ENCODE measurements around the gene FBRS.
A peak's percentile ranks its signal among the peaks of the same experiment; 100 is the strongest.
"Not testable (repeated sequence)": the region's sequence is repeated elsewhere in the genome, so short reads cannot be mapped to it uniquely, and the experiment has no call there.

The FBRS gene

GRCh38 chr16:30664616-30665109, 6.4 kb downstream of the FBRS start:
- DNase-seq = no peak

- no peak for DNase-seq
These were observed 7.1 kb downstream of the FBRS start for GRCh38 chr16:30665155-30665829.

- no peak for DNase-seq
These were observed 7.6 kb downstream of the FBRS start for GRCh38 chr16:30665830-30666190.

DNA sequence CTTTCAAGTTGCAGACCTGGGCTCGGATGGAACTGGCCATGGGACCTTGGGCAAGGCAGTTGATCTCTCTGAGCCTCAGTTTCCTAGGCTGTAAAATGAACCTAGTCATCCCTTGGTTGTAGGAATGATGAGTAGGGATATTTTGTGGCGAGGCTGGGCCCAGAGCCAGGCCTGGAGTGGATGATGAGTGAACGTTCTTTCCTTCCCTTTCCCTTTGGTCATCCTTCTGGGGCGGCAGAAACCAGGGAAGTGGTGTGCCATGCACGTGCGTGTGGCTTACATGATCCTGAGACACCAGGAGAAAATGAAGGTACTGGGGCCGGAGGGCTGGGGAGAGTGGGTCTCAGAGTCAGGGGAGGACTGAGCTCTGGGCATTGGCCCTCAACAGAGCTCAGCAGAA, 8.4 kb downstream of the FBRS start:
- no peak for DNase-seq

DNA sequence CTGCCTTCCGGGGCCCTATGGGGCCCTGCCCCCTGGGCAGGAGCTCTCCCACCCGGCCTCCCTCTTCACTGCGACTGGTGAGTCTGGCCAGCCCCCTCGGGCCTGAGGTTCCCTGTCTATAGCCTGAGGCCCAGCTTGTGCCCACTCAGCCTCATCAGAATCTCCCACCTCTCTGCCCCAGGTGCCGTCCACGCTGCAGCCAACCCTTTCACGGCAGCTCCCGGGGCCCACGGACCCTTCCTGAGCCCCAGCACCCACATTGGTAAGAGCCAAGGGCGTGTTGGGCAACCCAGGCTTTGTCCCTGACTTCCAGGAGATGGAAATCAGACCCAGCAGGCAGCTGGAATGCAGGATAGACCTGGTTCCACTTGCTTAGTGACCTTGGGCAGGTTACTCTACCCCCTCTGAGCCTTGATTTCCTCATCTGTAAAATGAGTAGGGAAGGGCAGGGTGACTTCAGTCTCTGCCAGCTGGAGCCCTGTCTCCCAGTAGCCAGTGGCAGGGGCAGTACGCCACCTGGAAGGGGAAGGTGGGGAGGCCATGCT, 9.2 kb downstream of the FBRS start:
- no peak for DNase-seq

DNA sequence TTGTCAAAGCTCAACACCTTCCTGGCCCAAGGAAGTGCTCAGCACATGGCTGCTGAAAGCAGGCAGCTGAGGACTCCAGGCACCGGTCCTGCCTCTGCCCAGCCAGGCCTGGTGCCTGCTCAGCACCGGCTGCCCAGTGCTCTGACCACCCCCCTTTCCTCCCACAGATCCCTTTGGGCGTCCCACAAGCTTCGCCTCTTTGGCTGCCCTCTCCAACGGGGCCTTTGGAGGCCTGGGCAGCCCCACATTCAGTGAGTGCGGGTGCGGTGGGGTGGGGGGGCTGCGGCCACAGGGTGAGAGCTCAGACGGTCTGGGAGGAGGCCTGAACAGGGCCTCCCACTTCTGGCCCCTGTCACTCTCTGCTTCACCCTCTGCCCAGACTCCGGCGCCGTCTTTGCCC, 10.2 kb downstream of the FBRS start:
- DNase-seq = no peak

DNA sequence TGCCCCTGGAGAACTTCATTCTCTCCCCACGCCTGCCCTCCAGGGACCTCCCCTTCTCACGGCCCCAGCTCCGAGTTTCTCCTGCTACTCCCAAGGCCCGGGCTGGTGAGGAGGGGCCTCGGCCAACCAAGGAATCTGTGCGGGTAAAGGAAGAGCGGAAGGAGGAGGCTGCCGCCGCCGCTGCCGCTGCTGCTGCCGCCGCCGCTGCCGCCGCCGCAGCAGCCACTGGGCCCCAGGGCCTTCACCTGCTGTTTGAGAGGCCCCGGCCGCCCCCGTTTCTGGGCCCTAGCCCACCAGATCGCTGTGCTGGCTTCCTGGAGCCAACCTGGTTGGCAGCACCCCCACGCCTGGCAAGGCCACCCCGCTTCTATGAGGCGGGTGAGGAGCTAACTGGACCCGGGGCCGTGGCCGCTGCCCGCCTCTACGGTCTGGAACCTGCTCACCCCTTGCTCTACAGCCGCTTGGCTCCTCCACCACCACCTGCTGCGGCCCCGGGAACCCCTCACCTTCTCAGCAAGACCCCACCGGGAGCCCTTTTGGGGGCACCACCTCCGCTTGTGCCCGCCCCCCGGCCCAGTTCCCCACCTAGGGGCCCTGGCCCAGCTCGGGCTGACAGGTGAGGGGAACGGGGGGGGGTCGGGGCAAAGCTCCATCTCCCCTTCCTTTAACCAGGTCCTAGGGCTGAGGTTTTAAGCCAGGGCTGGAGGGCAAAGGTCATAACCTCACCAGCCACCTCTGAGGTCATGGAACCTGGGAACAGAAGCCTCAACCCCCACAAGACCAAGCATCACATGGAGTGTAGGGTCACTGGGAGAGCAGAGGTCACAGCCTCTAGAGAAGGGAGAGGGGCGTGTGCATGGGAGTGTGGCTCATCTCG, 11.0 kb downstream of the FBRS start:
- DNase-seq = no peak

DNA sequence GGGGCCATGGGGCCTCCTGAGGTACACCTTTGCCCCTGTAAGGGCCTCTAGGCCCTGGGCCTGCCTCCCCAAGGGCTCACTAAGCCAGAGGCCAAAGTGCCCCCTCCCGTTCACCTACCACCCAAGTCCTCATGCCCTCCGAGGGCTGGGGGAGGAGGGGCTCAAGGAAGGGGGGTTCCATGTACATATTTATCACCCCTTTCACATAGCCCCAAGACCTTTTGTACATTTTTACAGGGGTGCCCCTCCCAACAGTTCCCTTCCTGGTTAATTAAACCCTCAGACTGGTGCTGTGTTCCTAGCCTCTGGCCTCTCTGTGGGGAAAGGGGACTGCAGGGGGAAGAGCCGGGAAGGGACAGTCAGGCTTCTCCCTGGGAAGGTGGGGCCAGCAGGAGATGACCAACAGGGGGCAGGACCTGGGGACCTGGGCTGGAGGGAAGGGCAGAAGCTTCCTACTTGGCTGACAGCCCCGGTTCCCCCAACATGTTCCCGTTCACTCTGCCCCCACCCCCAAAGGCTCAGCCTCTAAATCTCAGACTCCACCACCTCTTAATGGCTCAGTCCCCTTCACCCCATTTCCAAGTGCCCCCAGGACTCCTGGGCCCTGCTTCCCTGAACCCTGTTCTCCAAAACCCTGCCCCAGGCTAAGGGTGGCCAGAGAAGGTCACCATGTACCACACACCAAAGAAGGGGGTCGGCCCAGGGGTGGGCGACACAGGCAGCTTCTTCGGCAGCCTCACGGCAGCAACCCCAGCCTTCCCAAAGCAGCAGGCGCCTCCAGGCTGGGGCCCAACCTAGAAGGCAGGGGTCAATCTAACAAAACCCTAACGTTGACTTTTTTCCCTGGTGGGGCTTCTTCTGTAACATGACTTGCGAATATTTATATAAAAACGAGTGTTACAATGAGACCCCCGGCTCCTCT, 11.9 kb downstream of the FBRS start:
- no peak for DNase-seq

DNA sequence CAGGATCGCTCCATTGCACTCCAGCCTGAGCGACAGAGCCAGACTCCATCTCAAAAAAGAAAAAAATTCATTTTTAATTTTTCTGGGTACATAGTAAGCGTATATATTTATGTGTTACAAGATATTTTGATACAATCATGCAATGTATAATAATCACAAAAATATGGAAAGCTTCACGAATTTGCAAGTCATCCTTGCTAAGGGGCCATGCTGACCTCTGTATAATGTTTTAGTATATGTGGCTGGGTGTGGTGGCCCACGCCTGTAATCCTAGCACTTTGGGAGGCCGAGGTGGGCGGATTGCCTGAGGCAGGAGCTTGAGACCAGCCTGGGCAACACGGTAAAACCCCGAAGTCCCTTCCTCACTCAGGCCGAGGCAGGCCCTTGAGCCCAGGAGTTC, 16.9 kb downstream of the FBRS start:
- no peak for DNase-seq

- no peak for DNase-seq
These were observed 19.8 kb downstream of the FBRS start for GRCh38 chr16:30677931-30678585.

DNA sequence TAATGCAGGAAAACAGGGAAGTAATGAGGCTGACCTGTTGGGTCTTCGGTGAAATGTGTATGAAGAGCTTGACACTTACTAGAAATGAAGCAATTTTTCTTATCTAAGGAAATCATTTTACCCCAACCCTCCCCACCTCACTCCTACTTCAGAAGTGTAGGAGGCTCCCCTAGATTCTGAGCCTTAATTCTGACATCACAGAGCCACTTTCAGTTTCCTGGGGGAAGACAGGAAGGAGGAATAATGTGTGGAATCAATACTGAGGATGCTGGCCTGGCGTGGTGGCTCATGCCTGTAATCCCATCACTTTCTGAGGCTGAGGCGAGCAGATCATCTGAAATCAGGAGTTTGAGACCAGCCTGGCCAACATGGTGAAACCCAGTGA, 20.3 kb downstream of the FBRS start:
- DNase-seq = no peak

DNA sequence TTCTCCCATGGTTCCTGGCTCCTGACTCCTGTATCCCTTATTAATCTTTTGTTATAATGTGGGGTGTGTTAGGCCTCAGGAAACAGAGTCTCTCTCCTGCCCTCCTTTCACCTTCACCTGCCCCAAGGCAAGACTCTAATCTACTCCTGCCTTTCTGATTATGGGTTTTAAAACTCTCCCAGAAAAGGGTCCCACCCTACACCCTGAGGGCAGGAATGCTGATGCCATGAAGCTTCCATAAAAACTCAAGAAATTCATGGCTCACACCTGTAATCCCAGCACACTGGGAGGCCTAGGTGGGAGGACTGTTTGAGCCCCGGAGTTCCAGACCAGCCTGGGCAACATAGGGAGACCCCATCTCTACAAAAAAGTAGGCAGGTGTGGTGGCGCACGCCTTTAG, 22.1 kb downstream of the FBRS start:
- no peak for DNase-seq

GRCh38 chr16:30688701-30689100, 30.5 kb downstream of the FBRS start:
- no peak for DNase-seq

DNA sequence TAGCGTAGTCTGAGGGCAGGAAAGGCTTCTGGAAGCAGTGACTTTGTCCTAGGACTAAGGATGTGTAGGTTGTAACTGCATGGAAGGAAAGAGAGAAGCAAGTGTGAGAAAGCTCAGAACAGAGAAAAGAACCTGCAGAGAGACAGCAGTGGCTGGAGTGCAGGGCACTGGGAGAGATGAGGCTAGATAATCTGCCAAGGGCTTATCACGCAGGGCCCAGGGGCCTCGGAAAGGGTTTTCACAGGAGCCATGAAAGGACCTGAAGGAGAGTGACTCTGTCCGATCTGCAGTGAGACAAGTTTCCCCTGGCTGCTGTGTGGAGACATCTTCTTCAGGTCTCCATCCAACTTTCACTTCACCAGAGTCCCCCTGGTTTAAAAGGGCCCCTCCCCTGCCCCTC, 33.7 kb downstream of the FBRS start:
- no peak for DNase-seq

DNA sequence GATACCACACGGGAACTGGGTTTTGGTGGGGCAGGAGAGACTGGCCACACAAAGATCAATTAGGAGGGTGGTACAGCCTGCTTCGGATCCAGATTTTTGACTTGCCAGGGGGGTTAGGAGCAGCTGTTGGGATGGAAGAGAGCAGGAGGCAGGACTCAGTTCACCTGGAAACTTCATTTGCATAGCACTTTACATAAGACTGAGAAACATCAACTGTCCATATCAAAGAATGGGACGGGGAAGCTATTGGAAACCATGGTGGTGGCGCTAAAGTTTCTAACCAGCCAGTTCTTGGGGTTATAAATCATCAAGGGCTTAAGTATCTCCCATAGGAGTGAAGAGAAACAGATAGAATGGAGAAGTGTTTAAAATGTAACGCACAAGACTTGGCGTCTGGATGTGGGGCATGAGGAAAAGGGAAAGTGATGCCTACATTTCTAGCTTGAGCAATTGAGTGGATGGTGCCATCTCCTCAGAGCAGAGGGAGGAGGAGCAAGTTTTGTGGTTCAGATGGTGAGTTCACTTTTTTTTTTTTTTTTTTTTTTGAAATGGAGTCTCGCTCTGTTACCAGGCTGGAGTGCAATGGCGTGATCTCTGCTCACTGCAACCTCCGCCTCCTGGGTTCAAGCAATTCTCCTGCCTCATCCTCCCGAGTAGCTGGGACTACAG, 34.3 kb downstream of the FBRS start:
- DNase-seq = no peak

DNA sequence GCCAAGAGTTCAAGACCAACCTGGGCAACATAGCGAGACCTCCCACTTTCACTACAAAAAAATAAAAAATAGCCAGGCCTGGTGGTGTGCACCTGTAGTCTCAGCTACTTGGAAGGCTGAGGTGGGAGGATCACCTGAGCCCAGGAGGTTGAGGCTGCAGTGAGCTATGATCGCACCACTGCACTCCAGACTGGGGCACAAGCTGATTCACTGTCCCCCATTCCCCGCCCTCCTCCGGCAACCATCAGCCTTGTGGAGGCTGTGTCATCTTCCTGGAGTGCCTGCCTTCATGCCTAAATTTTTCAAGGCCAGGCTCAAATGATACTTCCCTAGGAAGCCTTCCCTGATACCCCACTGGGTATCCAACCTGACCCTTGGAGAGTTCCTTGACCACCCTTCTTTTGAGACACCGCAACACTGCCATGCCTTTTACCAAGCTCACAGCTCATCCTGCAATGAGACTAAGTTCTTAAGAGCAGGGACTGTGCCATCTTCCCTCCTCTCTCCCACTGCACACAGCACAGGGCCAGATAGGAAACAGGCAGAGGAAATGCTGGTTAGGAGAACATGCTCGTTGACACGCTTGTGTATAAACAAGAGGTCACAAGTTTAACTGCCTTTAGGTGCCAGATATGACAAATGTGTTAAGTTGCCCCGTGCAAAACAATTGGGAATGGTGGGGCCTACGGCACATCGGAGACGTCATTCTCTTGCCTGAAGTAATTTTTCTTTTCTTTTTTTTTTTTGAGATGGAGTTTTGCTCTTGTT, 36.9 kb downstream of the FBRS start:
- no peak for DNase-seq

DNA sequence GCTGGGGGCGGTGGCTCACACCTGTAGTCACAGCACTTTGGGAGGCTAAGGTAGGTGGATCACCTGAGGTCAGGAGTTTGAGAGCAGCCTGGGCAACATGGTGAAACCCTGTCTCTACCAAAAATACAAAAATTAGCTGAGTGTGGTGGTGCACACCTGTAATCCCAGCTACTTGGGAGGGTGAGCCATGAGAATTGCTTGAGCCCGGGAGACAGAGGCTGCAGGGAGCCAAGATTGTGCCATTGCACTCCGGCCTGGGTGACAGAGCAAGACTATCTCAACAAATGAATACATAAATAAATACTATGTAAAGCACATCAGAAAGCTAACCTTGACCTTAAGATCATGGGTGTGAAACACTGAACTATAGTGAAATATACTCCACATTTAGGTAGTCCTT, 38.4 kb downstream of the FBRS start:
- DNase-seq = not testable (repeated sequence)

DNA sequence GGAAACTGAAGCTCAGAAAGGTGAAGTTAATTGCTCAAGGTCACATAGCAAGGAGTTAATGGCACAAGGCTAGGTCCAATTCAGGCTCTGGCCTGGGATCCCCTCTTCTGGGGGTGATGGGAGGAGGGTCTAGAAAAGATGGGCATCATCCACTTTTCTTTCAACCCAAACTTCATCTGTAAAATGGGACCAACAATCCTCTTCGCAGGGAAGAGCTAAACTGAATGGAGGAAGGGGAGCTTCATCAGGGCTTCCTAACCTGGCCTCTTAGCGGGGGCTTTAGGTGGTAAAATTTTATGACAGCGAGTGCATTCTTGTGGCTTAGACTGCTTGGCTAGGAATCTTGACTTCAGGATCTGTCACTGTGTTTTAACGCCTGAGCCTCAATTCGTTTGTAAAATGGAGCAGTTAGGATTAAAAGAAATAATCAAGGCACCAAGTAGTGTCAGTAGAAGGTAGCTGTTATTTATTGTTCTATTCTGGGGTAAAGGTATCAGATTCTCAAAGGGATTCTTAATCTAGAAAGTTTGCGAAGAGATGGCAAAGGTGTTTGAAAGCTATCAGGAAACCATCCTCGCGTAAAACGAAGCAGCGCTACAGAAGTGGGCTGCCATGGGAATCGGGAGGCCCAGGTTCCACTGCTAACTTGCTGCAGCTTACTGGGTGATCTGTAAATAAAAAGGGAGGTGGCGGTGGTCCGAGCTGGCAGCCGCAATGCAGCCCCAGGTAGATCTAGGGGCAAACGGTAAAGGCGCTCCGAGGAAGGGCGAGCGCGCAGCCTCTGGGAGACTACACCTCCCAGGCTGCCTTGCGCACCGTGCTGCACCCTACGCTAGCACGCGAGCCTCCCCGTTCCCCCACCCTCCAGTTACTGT, 39.3 kb downstream of the FBRS start:
- DNase-seq = peak in 21 of 51 donors; percentile 95 to 99 (median 98)
